ENCODE measurements around the gene BOLA3.
"Not testable (repeated sequence)": the region's sequence is repeated elsewhere in the genome, so short reads cannot be mapped to it uniquely, and the experiment has no call there.

The BOLA3 gene

DNA sequence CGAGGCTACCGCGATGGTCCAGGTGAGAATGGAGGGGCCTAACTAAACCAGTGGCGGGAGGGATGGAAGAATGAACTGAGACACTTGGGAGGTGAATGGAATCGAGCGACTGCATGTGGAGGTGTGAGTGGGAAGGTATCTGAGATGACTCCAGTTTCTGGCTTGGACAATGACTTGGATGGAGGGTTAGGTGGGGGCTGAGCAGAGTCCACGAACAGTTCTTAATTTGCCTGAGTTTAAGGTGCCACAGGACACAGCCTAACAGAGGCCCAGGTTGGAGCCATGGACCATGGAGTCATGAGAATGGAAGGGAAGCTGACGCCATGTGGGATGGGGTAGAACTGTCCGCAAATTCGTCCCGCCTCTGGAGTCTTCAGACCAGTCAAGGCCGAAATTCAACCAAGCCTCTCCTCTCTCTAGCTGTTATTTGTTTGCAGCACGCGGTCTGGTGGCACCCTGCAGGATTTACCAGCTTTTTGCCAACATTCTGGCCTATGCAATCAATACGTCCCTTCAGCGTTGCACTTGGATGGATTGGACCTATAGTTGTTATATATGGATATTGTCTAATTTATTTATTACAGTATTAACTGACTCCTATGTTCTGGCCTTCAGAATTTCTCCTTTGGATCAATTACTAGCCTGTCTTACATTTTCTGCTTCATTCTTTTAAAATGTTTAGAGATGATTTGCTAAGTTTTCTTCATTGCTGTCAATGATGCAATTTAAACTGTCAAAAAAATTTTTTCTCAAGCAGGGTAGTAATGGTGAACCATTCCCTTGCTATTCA is 940 bp upstream of the BOLA3 start:
- DNase-seq (ENCODE audit: low spot score) = no peak

DNA sequence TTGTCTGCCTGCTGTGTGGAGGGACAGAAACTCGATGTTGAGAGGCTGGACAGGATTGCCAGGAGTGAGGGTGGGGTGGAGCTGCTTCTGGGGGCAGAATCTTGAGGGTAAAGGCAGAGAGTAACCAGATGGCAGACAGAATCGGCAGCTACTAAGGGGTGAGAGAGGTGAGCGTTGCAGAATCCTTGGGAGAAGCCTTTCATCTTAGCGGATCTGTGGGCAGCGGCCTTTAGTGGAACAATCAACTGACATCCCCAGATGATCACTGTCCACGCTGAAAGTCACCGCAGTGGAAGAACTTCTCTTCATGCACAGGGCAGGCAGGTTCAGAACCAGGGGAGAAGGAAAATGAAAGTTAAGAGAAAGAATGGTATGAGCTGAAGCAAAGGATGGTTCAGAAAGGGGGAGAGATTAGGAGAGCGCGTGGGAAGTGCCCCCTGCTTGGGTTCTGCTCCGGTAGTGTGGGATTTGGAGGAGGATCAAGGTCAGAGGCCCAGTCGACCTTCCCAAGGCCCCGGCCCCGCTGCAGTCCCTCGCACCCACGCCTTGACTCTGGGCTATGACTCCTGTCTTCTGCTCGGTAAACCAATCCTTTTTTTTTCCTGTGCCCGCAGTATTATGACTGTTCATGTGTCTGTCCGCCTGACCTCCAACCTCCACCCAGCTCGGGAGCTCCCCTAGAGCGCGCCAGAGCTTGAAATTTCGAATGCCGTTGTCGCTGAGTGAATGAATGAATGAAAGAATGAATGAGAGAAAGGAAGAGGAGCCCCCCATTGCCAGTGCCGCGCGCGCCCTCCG is 584 bp downstream of the BOLA3 start:
- DNase-seq (ENCODE audit: low spot score) = no peak

DNA sequence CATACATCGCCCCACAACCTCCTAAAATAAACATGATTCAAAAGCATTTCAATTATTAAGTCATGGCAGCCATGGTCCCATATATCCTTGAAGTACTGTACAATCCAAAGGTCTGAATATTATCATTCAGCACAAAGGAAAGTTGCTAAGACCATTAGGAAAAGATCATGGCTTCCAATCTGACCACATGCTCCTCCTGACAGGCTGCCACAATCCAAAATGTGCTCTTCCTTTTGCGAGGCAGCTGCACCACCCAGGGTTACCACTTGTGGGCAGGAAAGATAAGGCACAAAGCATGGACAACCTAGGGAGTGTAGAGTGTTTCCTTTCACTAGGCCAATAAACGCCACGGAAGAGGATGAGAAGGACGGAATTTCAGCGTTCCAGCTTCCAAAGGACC is 5.4 kb downstream of the BOLA3 start:
- peak; percentile 41 for DNase-seq (ENCODE audit: low spot score)

DNA sequence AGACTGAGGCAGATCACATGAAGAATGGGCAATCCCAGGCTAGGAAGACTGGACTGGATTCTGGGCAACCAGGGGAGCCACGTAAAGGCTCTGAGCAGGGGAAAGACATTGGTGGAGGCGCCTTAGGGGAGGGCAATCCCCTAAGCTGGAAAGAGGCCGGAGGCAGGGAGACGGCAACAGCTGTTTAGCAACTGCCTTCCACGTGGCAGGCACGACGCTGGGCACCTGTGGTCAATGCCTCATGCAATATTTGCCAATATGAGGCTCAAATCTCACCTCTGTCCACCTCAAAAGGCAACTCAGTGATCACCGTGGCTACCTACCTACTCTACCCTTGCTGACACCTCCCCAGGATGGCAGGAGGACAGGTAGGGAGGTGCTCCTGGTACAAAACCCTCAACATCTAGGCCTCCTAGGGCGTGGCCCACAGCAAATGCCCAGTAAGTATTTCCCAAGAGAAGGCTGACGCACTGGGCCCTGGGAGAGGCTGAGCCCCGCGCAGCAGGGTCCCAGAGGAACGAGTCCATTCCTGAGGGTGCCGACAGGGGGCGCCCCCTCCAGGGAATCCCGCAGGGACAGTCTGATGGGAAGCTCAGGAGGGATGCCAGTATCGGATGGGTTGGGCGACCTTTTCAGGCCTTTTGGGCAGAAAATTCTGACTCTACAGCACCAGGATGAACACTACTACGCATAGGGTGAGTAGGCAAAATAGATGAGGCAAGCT is 8.9 kb downstream of the BOLA3 start:
- DNase-seq (ENCODE audit: low spot score) = no peak

DNA sequence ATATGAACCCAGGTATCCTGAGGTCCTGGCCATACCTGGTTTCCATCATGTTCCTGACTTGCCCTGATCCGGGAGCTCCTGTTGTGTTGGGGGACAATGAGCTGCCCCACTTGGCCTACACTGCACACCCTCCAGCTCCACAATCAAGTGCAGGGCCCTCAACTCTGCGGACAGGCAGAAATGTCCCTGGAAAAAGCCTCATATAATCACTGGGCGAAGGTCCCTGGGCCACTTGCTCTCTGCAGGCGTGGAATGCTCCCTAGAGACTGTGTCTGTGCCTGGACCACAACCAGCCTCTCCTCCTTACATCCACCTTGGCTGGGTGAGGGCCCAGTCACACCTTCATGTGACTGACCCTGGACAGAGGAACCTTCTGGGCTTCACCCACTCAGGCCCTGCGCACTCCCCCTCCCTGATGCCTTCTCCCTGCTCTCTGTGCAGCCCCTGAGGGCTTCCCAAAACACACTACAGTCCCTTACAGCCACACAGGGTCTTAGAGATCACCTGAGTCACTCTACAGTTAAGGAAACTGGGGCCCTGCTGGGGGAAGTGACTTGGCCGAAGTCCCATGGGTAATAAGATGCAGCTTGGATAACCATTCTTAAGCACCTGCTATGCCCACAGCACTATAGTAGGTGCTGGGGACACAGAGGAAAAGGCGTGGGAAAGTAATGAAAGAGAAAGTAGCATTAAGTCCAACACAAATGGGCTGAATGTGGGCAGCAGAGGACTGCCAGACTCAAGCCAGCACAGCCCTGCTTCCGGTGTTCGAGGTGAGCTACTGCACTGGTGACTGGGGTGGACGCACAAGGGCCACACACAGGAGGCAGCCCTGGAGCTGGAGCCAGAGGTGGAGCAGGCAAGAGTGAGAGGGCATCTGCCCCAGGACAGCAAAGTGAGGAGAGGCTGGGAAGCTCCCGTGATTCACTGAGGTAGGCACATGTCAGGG is 9.8 kb downstream of the BOLA3 start:
- DNase-seq (ENCODE audit: low spot score) = no peak

DNA sequence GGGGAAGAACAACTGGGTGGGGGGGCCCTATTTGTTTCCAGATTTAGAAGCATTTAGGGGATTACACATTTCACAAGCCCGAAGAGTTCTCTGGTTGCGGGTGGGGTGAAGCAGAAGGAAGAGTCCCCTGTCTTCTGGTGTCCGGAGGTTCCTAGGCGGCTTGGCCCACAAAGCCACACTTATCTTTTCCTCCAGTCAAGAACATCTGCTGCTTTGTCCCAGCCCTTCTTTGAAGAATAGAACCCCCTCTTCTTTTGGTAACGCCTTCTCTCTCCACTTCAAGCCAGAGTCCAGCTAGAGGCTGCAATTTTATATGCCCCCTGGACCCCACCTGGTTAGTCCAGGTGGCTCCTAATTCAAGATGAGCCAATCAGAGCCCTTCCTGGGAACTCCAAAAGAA is 15.8 kb downstream of the BOLA3 start:
- DNase-seq (ENCODE audit: low spot score) = peak; percentile 49

DNA sequence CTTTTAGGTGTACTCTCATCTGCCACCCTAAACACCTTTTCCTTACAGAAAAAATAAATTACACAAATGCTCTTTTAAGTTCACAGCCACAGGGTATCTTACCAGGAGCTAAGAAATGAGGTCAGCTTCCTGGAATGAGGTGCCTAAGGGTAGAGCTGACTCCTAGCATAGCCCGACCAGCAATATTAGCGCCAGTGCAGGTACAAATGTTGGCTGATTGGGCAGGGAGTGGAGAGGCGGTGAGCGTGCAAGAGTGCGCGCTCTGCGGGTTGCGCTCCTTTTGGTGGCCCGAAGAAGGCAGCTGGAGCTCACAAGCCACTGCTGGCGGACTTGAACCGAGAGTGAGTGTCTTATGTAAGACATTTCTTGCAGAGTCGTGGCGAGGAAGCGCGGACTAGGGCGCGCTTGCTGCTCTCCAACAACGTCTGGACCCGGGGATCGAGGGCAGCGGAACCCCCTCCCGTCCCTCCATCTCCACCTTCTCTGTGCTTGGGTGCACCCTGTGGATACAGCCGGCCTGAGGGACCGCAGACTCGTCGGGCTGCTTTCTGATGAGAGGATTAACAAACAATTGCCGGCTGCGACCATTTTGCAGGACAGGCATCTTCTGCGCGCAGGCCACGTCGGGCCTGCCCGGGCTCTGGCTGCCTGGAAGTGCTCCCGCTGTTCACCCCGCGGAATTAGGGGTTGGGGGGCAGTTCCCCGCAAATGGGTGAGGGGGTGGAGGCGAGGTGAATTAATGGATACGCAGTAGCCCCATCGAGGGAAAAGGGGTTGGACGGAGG is 17.3 kb downstream of the BOLA3 start:
- no peak for DNase-seq (ENCODE audit: low spot score)

DNA sequence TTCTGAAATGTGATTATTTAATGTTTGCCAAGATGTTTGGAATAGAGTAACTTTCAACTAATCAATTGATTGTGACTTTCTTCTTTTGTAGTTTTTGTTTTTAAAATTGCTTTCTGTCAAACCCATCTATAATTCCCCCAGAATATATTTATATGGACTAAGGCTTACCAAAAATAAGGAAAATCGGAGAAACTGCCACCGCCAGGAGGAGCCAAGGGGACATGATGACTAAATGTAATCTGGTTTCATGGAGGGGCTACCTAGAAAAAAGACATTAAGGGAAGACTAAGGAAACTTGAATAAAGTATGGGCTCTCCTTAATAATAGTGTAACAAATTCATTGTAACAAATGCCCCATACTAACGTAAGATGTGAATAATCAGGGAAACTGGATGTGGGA is 19.5 kb downstream of the BOLA3 start:
- no peak for DNase-seq (ENCODE audit: low spot score)

DNA sequence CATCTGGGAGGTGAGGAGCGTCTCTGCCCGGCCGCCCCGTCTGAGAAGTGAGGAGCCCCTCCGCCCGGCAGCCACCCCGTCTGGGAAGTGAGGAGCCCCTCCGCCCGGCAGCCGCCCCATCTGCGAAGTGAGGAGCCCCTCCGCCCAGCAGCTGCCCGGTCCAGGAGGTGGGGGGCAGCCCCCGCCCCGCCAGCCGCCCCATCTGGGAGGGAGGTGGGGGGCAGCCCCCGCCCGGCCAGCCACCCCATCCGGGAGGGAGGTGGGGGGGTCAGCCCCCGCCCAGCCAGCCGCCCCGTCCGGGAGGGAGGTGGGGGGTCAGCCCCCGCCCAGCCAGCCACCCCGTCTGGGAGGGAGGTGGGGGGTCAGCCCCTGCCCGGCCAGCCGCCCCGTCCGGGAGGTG is 23.8 kb downstream of the BOLA3 start:
- not testable (repeated sequence) for DNase-seq (ENCODE audit: low spot score)

DNA sequence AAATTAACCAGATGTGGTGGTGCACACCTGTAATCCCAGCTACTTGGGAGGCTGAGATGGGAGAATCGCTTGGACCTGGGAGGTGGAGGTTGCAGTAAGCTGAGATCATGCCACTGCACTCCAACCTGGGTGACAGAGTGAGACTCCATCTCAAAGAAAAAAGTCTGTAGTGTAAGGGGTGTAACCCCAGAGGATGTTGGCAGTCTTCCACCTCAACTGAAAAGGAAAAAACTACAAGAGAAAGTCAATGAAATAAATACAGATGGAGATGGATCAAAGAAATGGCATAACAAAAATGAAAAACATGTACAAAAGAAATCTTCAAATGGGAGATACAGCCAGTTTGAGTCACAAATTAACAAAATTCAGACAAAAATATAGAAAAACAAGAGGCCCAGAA is 25.9 kb downstream of the BOLA3 start:
- not testable (repeated sequence) for DNase-seq (ENCODE audit: low spot score)

DNA sequence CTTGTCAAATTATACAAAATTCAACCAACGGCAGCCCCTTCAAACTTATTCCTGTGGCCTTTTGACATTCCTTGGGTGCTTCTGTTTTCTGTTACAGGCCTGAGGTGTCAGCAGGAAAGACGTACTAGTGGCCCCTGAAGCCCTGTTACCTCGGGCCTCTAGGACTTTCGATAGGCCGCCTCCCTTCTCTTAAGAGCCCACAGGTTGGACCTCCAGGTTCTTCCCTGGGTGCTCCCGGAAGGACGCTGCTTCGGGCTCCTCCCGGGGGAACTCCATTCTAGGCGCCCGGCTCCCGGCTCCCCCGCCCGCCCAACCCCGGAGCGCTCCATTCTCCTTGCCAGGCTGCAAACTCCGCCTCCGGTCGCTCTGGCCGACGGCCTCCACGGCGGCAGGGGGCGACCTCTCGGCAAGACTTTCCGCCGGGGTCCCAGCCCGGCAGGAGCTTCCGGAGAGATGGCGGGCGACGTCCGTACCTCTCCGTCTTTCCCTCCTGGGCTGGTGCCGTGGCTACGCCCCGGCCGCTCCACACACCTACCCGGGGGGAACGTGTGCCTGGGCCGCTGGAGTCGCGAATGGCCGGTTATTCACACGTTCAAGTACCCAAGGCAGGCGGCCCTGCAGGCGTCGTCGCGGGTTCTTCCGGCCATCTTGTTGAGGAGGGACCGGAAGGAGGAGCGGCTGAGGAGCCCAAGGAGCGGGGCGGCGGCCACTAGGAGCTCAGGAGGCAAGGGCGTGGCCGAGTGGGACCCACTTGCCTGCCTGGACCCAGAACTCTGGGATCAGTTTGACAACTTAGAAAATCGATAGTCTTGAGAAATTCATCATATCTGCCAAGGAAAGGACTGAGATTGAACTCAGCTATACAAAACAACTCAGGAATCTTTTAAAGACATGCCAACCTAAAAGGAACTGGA is 27.5 kb downstream of the BOLA3 start:
- peak; percentile 85 for DNase-seq (ENCODE audit: low spot score)

DNA sequence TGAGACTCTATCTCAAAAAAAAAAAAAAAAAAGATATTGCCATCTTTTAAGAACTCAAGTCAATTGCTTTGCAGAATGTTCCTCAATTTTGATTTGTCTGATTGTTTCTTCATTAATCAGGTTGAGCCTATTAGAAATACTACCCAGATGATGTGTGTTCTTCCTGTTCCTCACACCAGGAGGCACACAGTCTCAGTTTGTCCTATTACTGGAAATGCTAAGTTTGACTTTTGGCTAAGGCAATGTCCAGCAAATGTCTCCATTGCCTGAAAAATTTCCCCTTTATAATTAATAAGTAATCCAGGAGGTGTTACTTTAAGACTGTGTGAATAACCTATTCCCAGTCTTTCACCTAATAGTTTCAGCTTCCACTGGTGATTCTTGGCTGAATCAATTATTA is 28.4 kb downstream of the BOLA3 start:
- peak; percentile 28 for DNase-seq (ENCODE audit: low spot score)

DNA sequence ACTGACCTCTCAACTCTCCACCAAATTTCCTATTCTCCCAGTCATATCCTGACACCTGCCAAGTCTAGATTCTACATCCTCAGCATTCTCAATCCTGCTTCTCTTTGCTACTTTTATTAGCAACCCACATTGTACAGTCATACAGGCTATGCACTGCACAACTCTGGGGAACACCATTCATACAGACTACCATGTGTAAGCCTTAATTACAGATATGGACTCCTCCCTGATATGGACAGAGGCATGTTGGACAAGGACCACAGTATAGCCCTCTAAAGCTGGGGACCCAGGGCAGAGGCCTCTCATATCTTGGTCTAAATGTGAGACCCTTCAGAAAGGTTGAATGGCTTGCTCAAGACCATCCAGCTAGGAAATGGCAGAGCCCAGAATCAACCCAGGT is 36.3 kb downstream of the BOLA3 start:
- no peak for DNase-seq (ENCODE audit: low spot score)

DNA sequence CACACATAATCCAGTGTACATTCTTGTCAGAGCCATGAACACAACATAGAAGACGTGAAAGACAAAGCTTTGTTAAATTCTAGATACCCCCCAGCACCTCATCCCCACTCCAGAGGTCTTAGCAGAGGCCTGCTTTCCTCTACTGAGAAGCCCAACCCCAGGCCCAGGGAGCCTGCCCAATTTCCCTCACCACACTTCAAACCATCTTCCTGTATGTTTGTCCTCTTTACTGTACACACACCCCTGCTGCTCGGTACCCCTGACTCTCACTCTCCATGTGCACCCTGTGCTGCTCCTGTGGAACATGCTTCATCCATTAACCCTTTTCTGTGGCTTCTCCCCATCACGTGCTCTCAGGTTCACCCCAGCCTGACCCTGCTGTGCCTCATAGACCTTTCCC is 37.2 kb downstream of the BOLA3 start:
- DNase-seq (ENCODE audit: low spot score) = no peak

DNA sequence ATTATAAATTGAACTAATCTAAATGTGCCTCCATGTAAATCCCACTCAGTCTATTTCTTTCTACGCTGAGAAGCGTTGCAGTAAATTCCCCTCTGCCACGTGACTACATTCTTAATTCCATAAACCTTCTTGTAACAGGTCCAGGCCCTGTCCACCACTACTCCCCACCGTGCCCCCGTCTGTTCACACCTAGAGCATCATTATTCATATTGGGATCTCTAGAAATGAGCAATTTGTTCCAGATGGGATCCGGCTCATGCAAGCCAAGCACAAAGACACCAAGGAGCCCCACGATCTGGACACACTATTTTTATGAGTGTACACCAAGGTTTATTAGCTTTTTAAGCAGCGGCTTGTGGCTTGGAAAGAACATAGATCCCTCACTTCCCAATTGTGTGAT is 38.2 kb downstream of the BOLA3 start:
- DNase-seq (ENCODE audit: low spot score) = no peak

DNA sequence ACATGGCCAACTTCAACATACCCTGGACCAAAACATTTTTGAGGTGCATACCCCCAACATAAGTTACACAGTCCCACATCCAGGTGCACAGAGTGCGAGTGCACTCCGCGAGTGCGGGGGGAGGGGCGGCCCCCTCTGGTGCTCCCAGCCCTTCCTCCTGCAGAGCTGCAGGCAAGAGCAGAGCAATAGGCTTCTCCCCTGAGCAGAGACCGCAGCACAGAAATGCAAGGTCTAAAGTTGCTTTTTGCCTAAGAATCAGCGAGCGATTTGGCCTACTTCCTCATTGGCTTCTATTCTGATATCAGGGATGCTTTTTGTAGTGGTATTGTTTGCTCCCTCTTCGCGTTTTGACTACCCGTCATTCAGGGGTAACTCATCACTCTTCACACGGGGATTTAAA is 40.6 kb downstream of the BOLA3 start:
- DNase-seq (ENCODE audit: low spot score) = no peak

DNA sequence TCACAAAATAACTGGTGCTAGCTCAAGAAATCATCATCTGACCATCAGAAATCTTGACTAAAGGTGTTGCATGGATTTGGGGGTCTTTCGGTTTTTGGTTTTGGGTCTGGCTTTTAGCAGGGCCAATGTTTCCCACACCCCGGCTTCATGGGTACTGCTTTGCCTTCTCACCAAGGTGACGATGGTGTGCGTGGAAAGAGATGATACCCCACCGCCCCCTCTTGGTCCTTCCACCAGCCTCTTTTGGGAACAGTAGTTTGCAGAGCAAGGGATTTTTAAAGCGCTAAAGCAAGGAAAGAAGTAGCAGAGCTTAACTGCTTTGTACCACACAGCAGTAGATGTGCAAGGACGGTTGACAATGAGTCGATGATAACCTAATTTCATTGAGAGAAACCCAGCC is 42.3 kb downstream of the BOLA3 start:
- no peak for DNase-seq (ENCODE audit: low spot score)

DNA sequence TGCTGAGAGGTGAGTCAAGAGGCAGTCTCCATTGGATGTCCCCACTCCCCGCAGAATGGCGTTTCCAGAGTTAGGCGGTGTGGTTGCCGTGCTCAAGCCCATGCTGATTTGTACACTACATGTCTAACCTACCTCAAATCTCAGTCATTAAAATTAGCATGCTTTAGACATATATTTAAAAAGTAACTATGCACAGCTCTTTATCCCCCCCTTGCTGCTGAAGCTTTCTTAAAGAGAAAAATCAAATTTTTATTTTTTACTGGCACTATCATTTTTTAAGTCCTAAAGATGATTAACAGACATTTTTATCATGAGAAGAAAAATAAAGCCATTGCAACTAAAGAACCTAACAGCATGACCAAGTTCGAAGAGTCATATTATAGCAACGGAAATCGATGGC is 42.9 kb downstream of the BOLA3 start:
- DNase-seq (ENCODE audit: low spot score) = no peak

DNA sequence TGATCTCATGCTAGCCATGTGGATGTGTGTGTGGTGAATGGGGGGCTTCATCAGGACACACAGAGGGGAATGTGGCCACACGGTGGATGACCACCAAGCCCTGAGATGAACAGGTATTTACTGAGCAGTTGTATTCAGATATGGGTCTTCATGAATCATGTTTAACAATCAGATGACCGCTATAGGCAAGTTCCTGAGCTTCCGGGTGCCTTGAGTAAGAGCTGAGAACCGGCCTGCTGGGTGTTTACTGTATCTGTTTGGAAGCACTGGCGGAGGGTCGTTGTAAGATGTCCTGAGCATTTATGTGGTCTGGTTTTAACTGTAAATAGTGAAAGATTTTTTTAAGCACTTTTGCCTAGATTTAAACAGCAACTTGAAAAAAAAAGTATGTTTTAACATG is 43.9 kb downstream of the BOLA3 start:
- DNase-seq (ENCODE audit: low spot score) = no peak

DNA sequence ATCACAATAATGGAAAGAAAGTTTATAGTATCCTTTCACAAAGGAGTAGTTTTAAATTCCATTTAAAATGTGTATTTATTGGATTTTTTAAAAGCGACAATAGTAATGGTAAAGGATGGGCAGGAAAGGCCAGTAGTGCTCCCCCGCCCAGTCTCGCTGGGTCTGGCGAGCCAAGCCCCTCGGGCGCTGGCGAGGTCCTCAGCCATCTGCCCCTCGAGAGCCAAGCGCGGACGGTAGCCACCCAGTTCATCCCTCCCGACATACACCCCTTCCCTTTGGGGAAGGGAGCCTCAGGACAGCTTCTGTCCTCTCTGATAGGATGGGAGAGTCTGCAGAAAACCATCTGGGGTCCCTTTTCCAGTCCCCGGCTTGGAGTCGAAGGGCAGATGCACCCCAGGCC is 45.2 kb downstream of the BOLA3 start:
- no peak for DNase-seq (ENCODE audit: low spot score)

All from hematopoietic multipotent progenitor cell treated with erythropoietin and hydrocortisone succinate and interleukin-3 and kit ligand, for 15 days (in vitro differentiated cells).